Activated naive CD4-positive, alpha-beta T cell treated with anti-CD3 and anti-CD28 coated beads, Interleukin-2, amount 50 U/mL, for 16 hours (primary cell): ENCODE measurements around the gene RSPH9.

Experiments
- DNase-seq: peaks from one replicate; pipeline ENCODE4 v3.0.0-alpha.2; 2020

RSPH9 gene, protein sequence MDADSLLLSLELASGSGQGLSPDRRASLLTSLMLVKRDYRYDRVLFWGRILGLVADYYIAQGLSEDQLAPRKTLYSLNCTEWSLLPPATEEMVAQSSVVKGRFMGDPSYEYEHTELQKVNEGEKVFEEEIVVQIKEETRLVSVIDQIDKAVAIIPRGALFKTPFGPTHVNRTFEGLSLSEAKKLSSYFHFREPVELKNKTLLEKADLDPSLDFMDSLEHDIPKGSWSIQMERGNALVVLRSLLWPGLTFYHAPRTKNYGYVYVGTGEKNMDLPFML

DNA sequence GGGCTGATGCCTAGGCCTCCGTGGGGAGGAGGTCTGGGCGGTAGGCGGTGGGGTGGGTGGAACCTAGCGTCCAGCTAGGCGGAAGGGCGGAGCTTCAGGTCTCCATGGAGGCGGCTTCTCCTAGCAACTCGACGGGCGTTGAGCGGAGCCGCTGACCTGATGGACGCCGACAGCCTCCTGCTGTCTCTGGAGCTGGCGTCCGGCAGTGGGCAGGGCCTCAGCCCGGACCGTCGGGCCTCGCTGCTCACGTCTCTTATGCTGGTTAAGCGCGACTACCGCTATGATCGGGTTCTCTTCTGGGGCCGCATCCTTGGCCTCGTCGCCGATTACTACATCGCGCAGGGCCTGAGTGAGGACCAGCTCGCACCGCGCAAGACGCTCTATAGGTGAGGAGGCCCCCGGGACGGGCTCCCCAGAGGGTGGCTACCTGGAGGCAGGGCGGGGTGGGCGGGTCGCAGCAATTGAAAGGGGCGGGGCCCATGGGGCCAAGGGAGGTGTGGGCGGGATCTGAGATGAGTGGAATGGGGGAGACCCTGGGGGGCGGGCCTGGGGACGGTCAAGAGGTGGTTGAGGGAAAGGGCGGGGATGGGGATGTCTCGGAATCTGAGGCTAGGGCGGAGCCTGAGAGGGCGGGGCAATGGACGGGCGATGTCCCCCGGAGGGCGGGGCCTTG is at the start of gene RSPH9:
RSPH9 (plus strand) TSS at position 97 of the 673 bp plus-strand sequence; CDS start at position 160, 63 bp downstream.
- peak; percentile 70 for DNase-seq

DNA sequence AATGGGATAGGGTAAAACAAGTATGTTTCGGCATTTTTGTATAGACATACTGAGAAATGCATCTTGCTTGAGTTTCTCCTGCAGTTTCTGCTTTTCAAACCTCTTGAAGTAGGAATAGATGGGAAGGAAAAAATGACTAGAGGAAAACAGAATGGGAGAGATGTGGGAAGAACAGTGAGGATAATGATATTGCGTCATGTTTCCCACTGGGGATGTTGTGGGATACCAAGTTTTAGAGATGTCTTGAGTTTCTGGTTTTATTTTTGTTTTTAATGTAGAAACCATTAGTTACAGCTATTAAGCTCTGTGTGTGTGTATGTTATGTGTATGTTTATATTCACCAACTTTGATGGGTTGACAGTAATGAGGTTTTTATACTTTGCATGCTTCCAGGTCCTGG is 44.2 kb upstream of the RSPH9 start:
- no peak for DNase-seq

DNA sequence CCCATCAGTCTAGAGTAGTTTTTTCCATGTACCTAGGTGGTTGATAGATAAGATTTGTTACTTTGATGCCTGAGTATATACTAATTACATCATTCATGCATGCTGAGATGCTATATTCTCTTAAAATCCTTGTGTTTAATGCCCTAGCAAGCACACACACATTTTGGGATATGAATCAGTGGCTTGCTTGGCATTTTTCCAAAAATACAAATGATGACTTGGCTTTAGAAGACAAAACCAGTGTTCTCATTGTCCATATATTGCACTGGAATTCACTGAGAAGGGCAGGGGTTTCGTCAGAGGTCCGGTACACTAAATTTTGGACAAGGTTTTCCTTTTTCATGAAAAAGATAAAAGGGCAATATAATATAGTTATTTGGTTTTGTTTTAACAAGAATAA is 40.7 kb upstream of the RSPH9 start:
- no peak for DNase-seq

DNA sequence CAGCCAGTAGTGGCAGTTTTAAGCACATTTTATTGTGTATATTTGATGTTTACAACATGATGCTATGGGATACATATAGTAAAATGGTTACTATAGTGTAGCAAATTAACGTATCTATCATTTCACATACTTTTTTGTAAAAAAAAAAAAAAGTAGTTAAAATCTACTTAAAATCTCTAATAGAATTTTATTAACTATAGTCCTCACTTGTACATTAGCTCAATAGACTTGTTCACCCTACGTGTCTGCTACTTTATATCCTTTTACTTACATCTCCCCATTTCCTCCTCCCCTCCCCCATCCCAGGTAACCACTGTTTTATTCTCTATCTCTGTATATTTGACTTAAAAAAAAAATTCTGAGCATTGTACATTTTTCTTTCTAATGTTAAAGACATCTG is 38.8 kb upstream of the RSPH9 start:
- DNase-seq: no peak

DNA sequence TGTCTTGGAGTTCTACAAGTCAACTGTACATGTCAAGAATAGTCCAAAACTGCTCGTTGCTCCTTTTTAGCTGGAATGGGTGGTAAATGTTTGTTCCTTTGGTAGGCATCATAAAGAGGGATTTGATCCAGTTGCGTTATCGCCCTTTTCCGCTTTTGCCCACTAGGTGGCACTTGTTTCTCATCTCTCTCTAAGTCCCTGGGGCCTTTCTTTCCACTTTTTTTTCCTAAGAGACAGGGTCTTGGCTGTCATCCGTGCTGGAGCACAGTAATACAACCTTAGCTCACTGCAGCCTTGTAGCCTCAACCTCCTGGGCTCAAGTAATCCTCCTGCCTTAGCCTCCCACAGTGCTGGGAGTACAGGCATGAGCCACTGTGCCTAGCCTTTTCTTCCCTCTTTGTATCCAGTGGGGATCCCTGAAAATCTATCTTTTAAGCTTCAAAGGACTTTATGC is 36.5 kb upstream of the RSPH9 start:
- peak; percentile 59 for DNase-seq

DNA sequence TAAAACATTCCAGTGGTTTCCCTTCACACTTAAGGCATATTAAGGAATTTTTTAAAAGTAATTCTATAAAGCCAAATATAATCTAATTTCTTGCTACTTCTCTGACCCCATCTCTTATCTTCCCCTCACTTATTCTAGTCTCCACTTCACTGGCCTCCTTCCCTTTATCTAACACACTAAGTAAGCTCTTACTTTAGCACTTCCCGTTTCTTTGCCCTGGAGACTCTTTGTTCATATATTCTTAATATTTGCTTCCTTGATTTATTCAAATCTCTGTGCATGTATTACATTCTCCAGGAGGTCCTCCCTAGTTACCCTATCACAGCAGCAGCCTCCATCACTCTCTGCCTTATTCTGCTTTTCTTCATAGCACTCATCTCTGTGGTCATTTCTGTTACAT is 36.0 kb upstream of the RSPH9 start:
- no peak for DNase-seq

DNA sequence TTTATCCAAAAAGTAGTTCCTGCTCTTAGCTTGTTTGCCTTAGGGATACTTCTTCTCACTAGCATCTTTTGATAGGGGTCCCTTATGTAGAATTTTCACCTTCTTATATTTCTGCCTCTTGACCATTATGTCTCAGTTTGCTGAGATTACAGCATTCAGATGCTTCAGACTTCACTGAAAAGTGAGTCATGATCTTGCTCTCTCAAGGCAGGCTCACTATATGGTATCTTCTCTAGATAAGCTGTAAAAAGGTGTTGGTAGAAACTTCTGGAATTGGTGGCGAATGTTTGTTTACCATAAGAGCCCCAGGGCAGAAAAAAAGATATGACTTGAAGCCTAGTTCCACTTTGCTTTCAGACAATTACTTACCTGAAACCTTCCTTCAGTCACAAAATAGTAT is 35.4 kb upstream of the RSPH9 start:
- no peak for DNase-seq

DNA sequence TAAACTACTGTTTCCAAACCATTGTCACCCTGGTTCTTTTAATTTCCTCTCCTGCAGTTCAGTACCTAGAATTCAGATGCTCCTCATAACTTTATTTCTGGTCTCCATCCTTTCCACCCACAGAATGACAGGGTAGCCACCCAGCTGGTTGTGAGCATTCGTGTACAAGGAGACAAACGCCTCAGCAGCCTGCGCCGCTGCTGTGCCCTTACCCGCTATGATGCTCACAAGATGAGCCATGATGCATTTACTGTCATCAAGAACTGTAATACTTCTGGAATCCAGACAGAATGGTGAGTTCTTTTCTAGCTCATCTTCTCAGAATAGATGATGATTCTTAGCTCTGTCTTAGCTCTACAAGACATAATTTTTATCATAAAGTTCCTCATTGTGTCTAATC is 34.4 kb upstream of the RSPH9 start:
- DNase-seq: no peak

DNA sequence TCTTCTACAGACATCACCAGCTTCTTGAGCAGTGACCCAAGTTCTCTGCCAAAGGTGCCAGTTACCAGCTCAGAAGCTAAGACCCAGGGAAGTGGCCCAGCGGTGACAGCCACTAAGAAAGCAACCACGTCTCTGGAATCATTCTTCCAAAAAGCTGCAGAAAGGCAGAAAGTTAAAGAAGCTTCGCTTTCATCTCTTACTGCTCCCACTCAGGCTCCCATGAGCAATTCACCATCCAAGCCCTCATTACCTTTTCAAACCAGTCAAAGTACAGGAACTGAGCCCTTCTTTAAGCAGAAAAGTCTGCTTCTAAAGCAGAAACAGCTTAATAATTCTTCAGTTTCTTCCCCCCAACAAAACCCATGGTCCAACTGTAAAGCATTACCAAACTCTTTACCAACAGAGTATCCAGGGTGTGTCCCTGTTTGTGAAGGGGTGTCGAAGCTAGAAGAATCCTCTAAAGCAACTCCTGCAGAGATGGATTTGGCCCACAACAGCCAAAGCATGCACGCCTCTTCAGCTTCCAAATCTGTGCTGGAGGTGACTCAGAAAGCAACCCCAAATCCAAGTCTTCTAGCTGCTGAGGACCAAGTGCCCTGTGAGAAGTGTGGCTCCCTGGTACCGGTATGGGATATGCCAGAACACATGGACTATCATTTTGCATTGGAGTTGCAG is 31.0 kb upstream of the RSPH9 start:
- no peak for DNase-seq

DNA sequence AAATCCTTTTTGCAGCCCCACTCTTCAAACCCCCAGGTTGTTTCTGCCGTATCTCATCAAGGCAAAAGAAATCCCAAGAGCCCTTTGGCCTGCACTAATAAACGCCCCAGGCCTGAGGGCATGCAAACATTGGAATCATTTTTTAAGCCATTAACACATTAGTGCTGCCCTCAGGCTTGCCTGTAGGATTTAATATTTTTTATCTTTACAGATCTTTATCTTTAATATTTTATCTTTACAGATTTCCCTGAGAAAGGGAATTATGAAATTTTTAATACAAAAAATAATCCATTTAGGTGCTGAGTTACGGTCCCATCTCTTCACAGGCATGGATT is 30.5 kb upstream of the RSPH9 start:
- DNase-seq: no peak

DNA sequence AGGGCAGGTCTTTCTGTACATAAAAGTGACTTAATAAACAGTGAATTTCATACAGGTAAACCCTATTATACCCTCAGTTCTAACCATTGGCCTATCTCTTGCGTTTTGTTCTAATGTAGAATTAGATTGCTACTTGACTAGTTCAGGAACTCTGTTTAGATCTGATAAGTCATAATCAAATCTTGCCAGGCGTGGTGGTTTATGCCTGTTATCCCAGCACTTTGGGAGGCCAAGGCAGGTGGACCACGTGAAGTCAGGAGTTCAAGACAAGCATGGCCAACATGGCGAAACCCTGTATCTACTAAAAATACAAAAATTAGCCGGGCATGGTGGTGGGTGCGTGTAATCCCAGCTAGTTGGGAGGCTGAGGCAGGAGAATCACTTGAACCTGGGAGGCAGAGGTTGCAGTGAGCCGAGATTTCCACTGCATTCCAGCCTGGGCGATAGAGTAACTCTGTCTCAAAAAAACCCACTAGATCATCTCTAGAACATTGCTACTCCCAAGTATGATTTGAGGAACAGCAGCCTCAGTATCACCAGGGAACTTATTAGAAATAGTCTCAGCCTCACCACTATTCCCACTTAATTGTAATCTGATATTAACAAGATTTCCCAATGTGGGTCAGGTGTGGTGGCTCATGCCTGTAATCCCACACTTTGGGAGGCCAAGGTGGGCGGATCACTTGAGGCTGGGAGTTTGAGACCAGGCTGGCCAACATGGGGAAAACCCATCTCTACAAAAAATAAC is 27.9 kb upstream of the RSPH9 start:
- no peak for DNase-seq

DNA sequence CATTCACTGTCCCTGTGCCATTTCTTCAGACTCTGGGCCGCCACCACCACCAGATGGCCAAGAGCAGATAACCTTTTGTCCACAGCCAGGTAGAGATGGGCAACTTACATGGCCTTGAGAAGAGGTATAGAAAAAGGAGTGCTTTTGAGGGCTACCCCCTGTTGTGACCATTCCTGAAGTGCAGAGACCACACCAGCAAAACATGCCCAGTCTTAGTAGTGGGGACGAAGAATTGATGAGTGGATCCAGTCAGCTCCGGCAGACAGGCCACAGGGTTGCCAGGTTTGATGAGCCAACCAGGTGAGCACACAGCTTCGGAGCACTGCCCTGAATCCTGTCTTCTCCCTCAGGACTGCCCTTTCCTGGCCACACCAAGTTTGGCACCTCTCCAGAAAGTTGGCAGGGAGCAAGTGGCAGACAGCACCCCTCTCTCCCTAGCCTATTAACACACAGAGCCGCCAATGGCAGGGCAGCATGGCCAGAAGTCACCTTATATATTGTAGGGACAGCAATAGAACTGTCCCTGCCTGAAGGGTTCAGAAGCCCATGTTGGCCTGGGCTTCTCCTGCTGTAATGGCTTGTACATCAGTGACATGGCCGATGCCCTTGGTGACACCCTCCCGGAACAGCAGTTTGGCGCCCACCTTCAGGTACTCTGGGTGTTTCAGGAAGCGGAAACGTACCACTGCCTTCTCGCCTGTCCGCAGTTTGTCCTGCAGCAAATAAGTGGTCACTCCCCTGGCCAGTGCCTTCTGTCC is 23.6 kb upstream of the RSPH9 start:
- no peak for DNase-seq

DNA sequence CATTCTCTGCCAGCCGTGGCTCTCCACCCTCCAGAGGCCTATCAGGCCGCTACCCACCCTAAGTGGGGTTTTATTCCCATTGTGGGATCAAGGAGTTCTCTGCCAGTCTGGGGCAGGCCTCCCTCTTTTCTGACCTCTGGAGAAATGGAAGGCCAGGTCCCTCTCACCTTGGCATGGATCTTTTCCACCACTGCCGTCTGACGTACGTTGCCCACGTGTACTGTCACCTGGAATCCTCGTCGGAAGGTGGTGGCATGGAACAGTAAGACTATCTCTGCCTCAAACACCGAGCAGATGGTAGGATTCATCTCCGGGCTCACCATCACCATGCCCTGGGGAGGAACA is 23.0 kb upstream of the RSPH9 start:
- DNase-seq: no peak

DNA sequence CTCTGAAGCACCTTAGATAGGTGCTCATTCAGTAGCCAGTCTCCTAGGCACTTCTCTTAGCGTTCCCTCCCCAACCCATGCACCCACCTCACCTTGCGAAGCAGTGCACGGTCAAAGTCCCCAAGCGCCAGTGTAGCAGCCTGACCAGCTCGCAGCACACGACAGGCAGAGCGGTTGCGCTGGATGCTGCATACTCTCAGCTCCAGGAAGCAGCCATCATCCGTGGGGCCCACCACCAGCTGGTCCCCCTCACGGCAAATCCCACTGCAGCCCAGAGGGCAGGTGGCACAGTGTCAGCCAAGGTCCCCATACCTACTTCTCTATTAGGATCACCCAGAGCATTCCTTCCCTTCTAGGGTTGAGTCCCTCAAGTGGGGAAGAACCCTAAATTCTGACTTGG is 22.3 kb upstream of the RSPH9 start:
- DNase-seq: no peak

DNA sequence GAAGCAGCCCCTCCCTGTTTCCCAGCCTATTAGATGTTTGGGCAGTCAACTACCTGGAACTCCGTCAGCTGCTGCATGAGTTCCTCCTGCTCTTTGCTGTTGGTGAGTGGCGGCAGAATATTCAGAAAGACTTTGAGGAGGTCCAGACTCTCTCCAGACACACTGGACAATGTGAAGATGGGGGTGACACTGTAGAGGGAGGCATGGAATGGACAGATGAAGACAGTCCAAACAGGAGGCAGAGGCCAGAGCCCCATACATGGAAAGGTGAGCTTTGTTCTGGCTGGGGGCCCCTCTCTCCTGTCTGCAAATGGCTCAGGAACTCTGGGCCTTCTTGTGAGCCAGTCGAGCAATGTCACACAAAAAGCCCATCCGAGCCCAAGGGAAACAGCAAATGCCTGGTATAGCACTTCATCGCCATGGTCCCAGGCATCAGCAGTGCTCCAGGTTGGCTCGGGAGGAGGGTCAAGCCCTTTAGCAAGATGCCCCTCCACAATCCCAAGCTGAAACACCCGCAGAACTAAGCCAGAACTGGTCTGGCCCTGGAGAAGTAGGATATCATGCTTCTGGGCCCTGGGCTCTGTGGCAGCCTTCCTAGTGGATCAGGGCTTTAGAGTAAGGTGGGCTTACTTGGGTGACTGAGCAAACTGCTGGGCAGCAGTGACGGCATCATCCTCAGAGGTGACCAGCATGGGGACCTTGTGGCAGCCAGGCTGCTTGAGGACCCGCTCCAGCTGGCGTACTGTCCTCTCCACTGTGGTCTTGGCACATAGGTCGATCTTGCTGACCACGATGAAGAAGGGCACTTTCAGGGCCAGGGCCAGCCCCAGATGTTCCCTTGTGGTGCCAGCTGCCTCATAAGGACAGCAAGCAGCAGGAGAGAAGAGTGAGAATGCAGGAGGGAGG is 20.7 kb upstream of the RSPH9 start:
- DNase-seq: no peak

DNA sequence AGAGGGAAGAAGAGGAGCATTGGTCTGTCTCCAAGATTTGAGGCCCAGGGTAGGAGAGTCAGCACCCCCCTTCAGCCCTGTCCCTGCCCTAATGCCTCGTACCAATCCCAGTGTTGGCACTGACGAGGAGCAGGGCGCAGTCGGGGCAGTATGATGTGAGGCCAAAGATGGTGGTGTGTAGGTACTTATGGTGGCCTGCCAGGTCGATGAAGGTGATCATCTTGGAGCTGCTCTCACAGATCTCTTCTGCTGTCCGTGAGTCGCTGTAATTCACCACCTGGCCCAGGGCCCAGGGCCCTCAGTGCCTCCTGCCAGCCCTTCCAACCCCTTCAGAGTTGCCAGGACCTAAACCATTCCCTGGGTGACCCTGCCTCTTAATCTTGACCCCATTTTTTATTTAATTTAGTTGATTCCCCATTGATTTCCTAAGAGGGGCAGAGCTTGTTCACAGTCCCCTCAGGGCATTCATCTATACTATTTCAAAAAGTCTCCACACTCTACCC is 20.0 kb upstream of the RSPH9 start:
- DNase-seq: no peak

DNA sequence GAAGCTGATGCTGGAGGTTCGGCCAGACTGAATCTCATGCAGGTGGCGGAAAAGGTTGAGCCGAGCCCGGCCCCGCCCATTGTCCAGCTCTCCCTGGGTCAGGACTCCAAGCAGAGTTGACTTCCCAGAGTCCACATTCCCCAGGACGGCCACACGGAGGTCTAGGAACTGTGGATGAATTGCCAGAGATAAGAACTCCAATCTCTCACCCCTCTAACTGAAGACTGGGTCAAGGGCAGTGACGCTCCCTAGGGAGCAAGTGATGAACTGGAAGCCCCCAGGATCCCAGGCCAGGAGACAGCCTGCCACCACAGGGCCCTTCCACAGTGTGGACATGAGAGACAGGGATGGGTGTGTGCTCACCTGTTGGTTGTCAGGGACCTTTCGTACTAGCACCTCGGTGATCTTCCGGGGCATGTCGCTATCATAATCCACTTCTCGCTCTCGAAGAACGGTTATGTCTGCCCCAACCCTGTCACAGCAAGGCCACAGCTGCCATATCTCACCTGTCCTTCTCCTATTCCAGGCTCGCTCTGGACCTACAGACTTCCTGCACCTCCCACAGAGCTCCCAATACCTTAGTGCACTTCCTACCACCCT is 19.3 kb upstream of the RSPH9 start:
- DNase-seq: no peak

DNA sequence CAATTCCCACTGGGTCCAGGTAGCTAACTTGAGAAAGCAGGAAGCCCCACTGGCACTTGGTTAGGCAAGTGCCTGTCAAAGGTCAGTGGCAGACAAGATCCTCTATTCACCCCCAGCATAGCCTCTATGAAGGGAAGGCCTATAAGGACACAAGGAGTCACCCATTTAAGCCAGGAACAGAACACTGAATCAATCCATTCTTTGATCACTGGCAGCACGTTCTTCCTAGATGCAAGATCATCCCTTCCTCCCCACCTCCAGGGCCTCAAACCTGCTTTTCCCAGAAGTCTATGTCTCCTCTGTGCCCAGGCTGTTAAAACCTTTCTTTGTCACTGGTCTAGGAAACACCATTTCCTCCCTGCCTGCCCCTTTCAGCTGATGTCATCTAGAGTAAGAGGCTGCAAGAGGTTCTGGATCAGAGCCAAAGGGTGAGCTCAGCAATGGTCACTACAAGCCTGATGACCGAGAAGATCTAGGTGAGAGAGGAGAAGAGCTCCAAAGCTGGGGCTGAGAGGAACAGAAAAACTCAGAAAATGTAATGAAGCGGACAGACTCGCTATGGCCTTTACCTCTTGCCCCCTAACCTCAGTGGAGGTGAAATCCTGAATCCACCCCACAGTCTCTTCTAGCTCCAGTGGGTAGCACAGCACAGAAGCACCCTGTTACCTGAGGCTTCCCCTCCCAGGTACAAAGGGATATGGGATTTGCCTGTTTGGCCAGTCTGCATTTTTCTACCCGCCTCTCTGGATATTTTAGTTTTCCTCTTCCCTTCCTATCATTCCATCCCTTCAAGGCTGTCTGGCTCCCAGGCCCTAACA is 17.6 kb upstream of the RSPH9 start:
- no peak for DNase-seq

DNA sequence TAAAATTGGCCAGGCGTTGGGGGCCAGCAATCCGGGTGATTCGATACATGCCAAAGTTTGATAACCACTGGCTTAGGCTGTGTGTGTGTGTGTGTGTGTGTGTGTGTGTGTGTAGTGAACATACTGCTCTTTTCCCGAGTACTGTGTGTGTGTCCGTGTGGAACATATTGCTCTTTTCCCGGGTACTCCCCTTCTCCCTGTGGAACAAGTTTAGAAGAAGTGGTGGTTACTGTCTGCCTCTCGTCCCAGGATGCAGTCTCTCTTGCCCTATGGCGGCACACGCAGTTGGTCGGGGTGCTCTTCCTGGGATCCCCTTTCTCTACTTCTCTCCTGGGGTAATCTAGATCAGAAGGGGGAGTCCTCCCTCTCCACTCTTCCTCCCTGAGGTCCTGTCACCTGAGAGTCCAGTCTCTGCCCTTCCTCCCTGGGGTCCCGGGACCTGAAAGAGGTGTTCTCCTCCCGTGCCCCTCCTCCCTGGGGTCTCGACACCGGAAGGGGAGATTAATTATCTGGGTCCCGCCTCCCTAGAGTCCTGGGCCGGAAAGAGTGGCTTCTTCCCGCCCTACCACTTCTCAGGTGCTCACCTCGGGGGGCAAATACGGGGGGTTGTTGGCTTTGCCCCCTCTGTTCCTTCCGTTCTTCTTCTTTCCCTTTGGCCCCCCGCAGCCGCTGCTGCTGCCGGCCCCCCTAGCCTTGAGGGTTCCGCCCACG is 16.3 kb upstream of the RSPH9 start:
- peak; percentile 61 for DNase-seq

DNA sequence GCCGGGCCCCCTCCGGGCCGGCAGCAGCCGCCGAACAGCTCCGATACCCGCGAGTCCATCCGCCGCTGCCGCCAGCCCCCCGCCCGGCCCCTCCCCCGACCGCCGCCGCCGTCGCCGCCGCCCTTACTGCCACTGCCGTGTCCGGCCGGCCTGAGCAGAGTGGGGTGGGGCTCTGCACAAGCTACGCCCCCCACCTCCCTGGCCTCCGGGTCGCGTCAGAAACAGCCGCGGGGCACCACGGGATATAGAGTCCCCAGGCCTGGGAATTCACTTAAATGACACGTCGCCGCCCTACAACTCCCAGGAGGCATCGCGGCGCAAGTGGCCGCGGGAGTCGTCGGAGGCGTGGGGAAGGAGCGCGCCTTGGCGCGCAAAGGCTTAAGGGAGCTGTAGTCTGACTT is 15.7 kb upstream of the RSPH9 start, which contains the start of gene GTPBP2:
GTPBP2 (minus strand) TSS at position 161 of the 401 bp plus-strand sequence; CDS start at position 59, 102 bp downstream.
- DNase-seq: peak; percentile 97
